HG03460 (cell line): ENCODE results near the gene PTPN23.
"Not testable (repeated sequence)": the region's sequence is repeated elsewhere in the genome, so short reads cannot be mapped to it uniquely, and the experiment has no call there.

Source experiments
- ATAC-seq: cut with Tn5 transposase; IDR thresholded peaks from one replicate; pipeline ENCODE4 v1.9.1; 2021; ENCODE audit not compliant: unreplicated experiment

Gene PTPN23

GRCh38 chr3:47380601-47381316 lies at the start of gene PTPN23:
TSS of gene PTPN23 (plus strand) at chr3:47381021. CDS start at chr3:47381097, 76 bp downstream.
- peak; percentile 69 for ATAC-seq

GRCh38 chr3:47333907-47334306 lies 46.9 kb upstream of the PTPN23 start:
- ATAC-seq, result no peak

- ATAC-seq, result no peak
Measured at GRCh38 chr3:47337656-47338055, 43.2 kb upstream of the PTPN23 start.

GRCh38 chr3:47339951-47340350 lies 40.9 kb upstream of the PTPN23 start:
- ATAC-seq, result no peak

GRCh38 chr3:47340866-47341265 lies 40.0 kb upstream of the PTPN23 start:
- no peak for ATAC-seq

GRCh38 chr3:47342151-47342550 lies 38.7 kb upstream of the PTPN23 start:
- no peak for ATAC-seq

- ATAC-seq, result no peak
Measured at GRCh38 chr3:47342812-47343211, 38.0 kb upstream of the PTPN23 start.

GRCh38 chr3:47343471-47343971 lies 37.3 kb upstream of the PTPN23 start:
- no peak for ATAC-seq

- no peak for ATAC-seq
Measured at GRCh38 chr3:47344971-47345370, 35.9 kb upstream of the PTPN23 start.

GRCh38 chr3:47347217-47347801 lies 33.5 kb upstream of the PTPN23 start:
- ATAC-seq, result peak; percentile 88

- no peak for ATAC-seq
Measured at GRCh38 chr3:47348411-47349154, 32.2 kb upstream of the PTPN23 start.

- no peak for ATAC-seq
Measured at GRCh38 chr3:47355010-47355409, 25.8 kb upstream of the PTPN23 start.

- ATAC-seq, result no peak
Measured at GRCh38 chr3:47356201-47356600, 24.6 kb upstream of the PTPN23 start.

- ATAC-seq, result no peak
Measured at GRCh38 chr3:47359323-47359722, 21.5 kb upstream of the PTPN23 start.

GRCh38 chr3:47360110-47360517 lies 20.7 kb upstream of the PTPN23 start:
- not testable (repeated sequence) for ATAC-seq

GRCh38 chr3:47362701-47363100 lies 18.1 kb upstream of the PTPN23 start:
- ATAC-seq, result no peak

- ATAC-seq, result no peak
Measured at GRCh38 chr3:47365213-47366153, 15.3 kb upstream of the PTPN23 start.

- ATAC-seq, result no peak
Measured at GRCh38 chr3:47366833-47367232, 14.0 kb upstream of the PTPN23 start.

GRCh38 chr3:47367631-47368030 lies 13.2 kb upstream of the PTPN23 start:
- ATAC-seq, result no peak

- not testable (repeated sequence) for ATAC-seq
Measured at GRCh38 chr3:47370020-47370419, 10.8 kb upstream of the PTPN23 start.
